Epidermal melanocyte (primary cell): ENCODE data around the gene COL4A3.
"Not testable (repeated sequence)": the region's sequence is repeated elsewhere in the genome, so short reads cannot be mapped to it uniquely, and the experiment has no call there.

Source experiments
- DNase-seq: peaks from one replicate; pipeline ENCODE4 v3.0.0; 2011; ENCODE audit warnings: low spot score; ENCODE audit not compliant: insufficient read length

Gene COL4A3

DNA sequence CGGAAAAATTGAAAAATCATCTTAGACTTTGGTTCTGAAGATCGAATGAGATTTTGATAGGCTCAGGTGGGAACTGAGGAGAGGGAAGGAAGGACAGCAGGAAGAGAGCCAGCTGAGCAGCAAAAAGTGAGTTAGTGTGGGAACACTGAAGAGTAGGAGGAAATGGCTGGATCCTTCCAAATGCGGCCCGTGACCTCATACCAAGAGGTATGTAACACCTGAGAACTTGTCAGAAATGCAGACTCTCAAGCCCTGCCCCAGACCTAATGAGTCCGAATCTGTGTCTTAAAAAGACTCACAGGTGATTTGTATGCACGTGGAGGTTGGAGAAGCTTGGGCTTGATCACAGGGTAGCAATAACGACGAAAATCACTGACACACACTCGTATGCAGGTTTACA is 42.0 kb downstream of the COL4A3 start:
- no peak for DNase-seq

- no peak for DNase-seq
These were observed 43.1 kb downstream of the COL4A3 start for GRCh38 chr2:227207573-227207972.

GRCh38 chr2:227214622-227215041 is 50.2 kb downstream of the COL4A3 start:
- DNase-seq = no peak

GRCh38 chr2:227219312-227220105 is 55.1 kb downstream of the COL4A3 start:
- no peak for DNase-seq

DNA sequence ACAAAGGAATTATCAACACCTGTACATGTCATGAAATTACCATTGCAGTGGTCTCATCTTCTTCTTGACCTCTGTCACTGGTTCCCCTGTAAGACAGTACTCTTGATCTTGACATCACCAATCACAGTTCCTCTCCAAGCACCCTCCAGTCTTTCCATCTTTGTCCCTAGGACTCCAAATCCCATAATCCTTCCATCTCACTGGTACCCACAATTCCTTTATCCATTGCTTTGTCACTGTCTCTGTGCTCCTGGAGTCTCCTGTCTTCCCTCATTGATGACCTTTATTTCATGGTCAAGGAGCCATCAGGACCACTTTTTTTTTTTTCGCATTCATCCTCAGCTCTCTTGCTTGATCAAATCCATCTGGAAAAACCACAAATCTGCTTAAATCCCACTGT is 56.7 kb downstream of the COL4A3 start:
- DNase-seq = no peak

- no peak for DNase-seq
These were observed 57.9 kb downstream of the COL4A3 start for GRCh38 chr2:227222292-227222691.

GRCh38 chr2:227225641-227226040 is 61.2 kb downstream of the COL4A3 start:
- not testable (repeated sequence) for DNase-seq

GRCh38 chr2:227228061-227228667 is 63.7 kb downstream of the COL4A3 start:
- DNase-seq = peak; percentile 22

- no peak for DNase-seq
These were observed 65.7 kb downstream of the COL4A3 start for GRCh38 chr2:227230151-227230550.

DNA sequence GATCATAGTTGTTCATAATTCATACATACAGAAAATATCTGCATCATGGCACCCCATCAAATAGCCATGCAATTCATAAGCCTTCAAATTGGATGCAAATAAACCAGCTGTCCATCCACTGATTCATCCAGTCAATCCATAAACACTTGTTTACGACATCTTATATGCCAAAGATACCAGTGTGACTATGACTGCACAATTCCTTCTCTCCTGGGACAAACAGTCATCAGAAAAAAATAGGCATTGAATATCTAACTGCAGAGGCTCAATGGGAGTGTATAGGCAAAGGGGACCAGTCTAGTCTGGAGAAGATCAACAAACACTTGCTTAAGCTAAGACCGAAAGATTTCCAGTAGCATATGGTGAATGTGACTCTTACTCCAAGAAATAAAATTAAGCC is 70.0 kb downstream of the COL4A3 start:
- no peak for DNase-seq

DNA sequence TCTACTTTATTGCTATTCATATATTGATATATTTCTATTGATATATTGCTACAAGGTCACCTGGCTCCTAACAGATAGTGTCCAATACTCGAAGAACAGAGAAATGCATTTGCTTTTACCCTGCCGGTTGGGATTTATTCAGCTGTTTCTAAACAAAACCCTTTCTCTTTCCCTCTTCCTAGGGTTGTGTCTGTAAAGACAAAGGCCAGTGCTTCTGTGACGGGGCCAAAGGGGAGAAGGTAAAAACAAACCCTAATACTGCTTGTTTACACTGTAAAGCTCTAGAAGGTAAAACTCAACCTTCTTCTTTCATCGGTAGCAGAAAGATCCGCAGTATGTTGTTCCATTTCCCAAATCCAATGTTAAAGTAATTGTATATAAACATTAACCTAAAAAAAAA is 73.4 kb downstream of the COL4A3 start:
- no peak for DNase-seq

GRCh38 chr2:227238238-227239237 is 74.1 kb downstream of the COL4A3 start:
- DNase-seq = peak; percentile 40

GRCh38 chr2:227241005-227241404 is 76.6 kb downstream of the COL4A3 start:
- no peak for DNase-seq

DNA sequence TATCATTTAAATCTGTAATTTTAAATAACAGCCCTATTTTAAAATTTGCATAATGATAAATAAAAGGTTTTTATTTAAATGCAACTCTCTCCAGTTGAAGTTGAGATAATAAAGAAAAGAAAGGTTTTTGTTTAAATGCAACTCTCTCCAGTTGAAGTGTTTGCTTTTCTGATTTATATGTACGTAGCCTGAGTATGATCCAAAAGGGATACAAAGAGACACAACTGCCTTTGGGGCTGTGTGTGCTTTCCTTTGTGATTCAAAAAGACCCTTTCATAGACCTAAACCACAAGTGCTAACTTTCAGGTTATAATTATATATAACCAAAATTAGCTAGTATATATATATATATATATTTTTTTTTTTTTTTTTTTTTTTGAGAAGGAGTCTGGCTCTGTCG is 84.5 kb downstream of the COL4A3 start:
- no peak for DNase-seq

GRCh38 chr2:227252831-227253230 is 88.4 kb downstream of the COL4A3 start:
- DNase-seq = no peak

GRCh38 chr2:227256605-227257004 is 92.2 kb downstream of the COL4A3 start:
- no peak for DNase-seq

DNA sequence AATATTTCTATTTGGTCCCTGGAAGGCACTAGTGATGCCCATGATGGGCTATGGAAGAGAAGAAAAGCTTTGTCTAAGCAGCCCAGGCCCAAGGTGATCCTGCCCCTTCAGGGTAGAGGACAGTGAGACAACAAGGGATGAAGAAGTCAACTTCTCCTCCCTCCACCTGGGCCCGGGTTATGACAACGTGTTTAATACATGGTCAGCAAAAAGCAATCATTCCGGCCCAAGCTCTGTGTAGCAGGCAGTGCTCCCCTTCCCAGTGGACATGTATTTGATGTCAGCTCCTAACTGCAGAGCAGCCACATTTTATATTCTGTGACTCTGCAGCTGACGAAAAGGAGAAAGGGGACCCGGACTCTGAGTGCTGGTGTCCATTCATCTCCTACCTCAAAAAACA is 93.4 kb downstream of the COL4A3 start:
- DNase-seq = no peak

DNA sequence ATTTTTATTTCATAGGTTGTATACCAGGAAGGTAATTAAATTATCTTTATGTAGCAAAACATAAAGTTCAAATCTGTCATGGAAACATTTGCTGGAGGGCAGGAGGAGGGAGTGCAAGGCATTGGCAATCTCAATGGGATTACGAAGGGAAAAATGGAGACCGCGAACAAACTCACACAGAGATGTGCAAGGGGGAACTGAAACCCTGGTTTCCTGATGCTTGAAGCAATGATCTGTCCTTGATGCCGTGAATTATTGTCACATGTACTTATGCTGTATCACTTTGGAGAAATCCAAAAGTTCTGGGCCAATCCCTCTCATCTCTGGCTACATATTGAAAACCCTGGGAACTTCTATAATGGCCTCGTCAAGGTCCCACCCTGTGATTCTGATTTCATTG is 95.6 kb downstream of the COL4A3 start:
- DNase-seq = no peak

DNA sequence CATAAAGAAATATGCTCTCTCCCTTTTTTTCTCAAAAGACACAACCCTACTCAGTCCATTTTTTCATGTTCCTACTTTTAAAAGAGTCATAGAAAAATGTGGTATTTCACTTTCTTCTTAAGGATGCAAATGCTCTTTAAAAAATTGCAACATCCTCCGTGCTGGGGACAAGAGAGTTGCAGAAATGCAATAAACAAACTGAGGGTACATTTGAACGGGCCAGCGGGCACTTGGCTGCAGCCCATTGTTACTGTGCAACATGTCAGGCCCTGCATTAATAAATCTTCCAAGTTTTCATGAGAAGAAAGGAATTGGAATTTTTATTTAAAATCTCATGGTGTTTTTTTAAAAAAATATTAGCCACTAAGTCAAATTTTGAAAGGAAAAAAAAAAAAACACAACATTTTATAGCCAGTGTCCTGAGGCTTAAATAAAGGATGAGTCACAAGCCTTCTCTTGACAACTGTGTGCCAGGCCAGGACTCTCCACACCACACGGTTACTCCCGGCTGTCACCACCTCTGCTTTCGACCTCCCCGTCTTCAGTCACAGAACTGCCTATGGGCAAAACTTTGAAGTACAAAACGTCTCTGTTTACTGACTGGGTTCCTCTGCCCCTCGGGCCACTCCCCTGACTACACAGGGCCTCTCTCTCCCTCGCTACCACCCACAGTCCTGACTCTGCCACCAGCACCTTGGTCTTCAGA is 103.1 kb downstream of the COL4A3 start:
- DNase-seq = no peak

DNA sequence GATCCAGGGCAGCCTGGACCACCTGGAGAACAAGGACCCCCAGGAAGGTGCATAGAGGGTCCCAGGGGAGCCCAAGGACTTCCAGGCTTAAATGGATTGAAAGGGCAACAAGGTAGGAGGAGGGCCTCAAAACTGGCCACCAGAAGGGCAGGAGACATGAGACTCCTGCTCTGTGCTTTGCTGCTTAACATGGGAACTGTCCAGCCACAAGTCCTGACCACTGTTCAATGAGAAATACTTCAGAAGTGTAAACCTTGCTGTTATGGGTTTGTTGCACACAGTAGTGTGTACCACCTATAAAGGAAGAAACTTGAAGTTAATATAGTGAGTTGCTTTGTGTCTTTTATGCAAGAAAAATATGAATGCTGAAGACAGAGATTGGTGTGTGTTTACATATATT is 116.5 kb downstream of the COL4A3 start:
- no peak for DNase-seq

- no peak for DNase-seq
These were observed 121.4 kb downstream of the COL4A3 start for GRCh38 chr2:227285741-227286236.
